ENCODE results near the gene WDFY4.

The WDFY4 gene

GRCh38 chr10:48704156-48704555 is 19.5 kb downstream of the WDFY4 start:
- TF ChIP-seq YY1 (IDR thresholded peaks at IDR 0.05; ENCODE audit: low read depth), result no peak
- TF ChIP-seq RAD21 (IDR thresholded peaks at IDR 0.05; ENCODE audit: low read depth), result no peak
- no peak for TF ChIP-seq TAF1 (IDR thresholded peaks at IDR 0.05; ENCODE audit: low read depth)
- no peak for TF ChIP-seq CREB1 (IDR thresholded peaks at IDR 0.05; ENCODE audit: low read depth)
- no peak for TF ChIP-seq TEAD4 (IDR thresholded peaks at IDR 0.05)
- no peak for TF ChIP-seq EP300 (IDR thresholded peaks at IDR 0.05; ENCODE audit: borderline replicate concordance)
- TF ChIP-seq MAX (IDR thresholded peaks at IDR 0.05), result no peak
- TF ChIP-seq EGR1 (IDR thresholded peaks at IDR 0.05), result no peak
- no peak for TF ChIP-seq NFIC (IDR thresholded peaks at IDR 0.05)
- TF ChIP-seq FOXM1 (IDR thresholded peaks at IDR 0.05; ENCODE audit: borderline replicate concordance, low read depth), result no peak
- no peak for TF ChIP-seq USF1 (IDR thresholded peaks at IDR 0.05)
- TF ChIP-seq TCF12 (IDR thresholded peaks at IDR 0.05; ENCODE audit: low read depth), result no peak
- no peak for TF ChIP-seq REST (IDR thresholded peaks at IDR 0.05; ENCODE audit: low read depth)
- no peak for TF ChIP-seq CEBPB (IDR thresholded peaks at IDR 0.05)
- TF ChIP-seq ZBTB7A (IDR thresholded peaks at IDR 0.05; ENCODE audit: low read depth), result no peak

- TF ChIP-seq EGR1 (IDR thresholded peaks at IDR 0.05) (no peak), RAD21 (IDR thresholded peaks at IDR 0.05; ENCODE audit: low read depth) (no peak), TCF12 (IDR thresholded peaks at IDR 0.05; ENCODE audit: low read depth) (no peak), YY1 (IDR thresholded peaks at IDR 0.05; ENCODE audit: low read depth) (no peak), FOXM1 (IDR thresholded peaks at IDR 0.05; ENCODE audit: borderline replicate concordance, low read depth) (no peak)
Observed at GRCh38 chr10:48705401-48705938, 20.8 kb downstream of the WDFY4 start.

GRCh38 chr10:48707472-48707871 is 22.8 kb downstream of the WDFY4 start:
- no peak for TF ChIP-seq EP300 (IDR thresholded peaks at IDR 0.05; ENCODE audit: borderline replicate concordance)
- TF ChIP-seq CREB1 (IDR thresholded peaks at IDR 0.05; ENCODE audit: low read depth), result no peak
- TF ChIP-seq TCF12 (IDR thresholded peaks at IDR 0.05; ENCODE audit: low read depth), result no peak
- no peak for TF ChIP-seq REST (IDR thresholded peaks at IDR 0.05; ENCODE audit: low read depth)
- TF ChIP-seq TEAD4 (IDR thresholded peaks at IDR 0.05), result no peak
- no peak for TF ChIP-seq ZBTB7A (IDR thresholded peaks at IDR 0.05; ENCODE audit: low read depth)
- TF ChIP-seq MAX (IDR thresholded peaks at IDR 0.05), result no peak
- TF ChIP-seq USF1 (IDR thresholded peaks at IDR 0.05), result no peak
- no peak for TF ChIP-seq RAD21 (IDR thresholded peaks at IDR 0.05; ENCODE audit: low read depth)
- no peak for TF ChIP-seq FOXM1 (IDR thresholded peaks at IDR 0.05; ENCODE audit: borderline replicate concordance, low read depth)
- no peak for TF ChIP-seq EGR1 (IDR thresholded peaks at IDR 0.05)

GRCh38 chr10:48708144-48708543 is 23.5 kb downstream of the WDFY4 start:
- TF ChIP-seq USF1 (IDR thresholded peaks at IDR 0.05) (peak; percentile 64), TCF12 (IDR thresholded peaks at IDR 0.05; ENCODE audit: low read depth) (no peak)

GRCh38 chr10:48710647-48711275 is 26.1 kb downstream of the WDFY4 start:
- no peak for TF ChIP-seq TAF1 (IDR thresholded peaks at IDR 0.05; ENCODE audit: low read depth)
- no peak for TF ChIP-seq TCF12 (IDR thresholded peaks at IDR 0.05; ENCODE audit: low read depth)
- no peak for TF ChIP-seq EP300 (IDR thresholded peaks at IDR 0.05; ENCODE audit: borderline replicate concordance)
- no peak for TF ChIP-seq YY1 (IDR thresholded peaks at IDR 0.05; ENCODE audit: low read depth)
- no peak for TF ChIP-seq RAD21 (IDR thresholded peaks at IDR 0.05; ENCODE audit: low read depth)
- TF ChIP-seq CREB1 (IDR thresholded peaks at IDR 0.05; ENCODE audit: low read depth), result no peak
- TF ChIP-seq ZBTB7A (IDR thresholded peaks at IDR 0.05; ENCODE audit: low read depth), result no peak

- TF ChIP-seq CREB1 (IDR thresholded peaks at IDR 0.05; ENCODE audit: low read depth) (no peak), EGR1 (IDR thresholded peaks at IDR 0.05) (no peak), TEAD4 (IDR thresholded peaks at IDR 0.05) (no peak), NFIC (IDR thresholded peaks at IDR 0.05) (no peak), EP300 (IDR thresholded peaks at IDR 0.05; ENCODE audit: borderline replicate concordance) (no peak), MAX (IDR thresholded peaks at IDR 0.05) (no peak), REST (IDR thresholded peaks at IDR 0.05; ENCODE audit: low read depth) (no peak), YY1 (IDR thresholded peaks at IDR 0.05; ENCODE audit: low read depth) (no peak), TCF12 (IDR thresholded peaks at IDR 0.05; ENCODE audit: low read depth) (no peak), ZBTB7A (IDR thresholded peaks at IDR 0.05; ENCODE audit: low read depth) (no peak), RAD21 (IDR thresholded peaks at IDR 0.05; ENCODE audit: low read depth) (no peak), TAF1 (IDR thresholded peaks at IDR 0.05; ENCODE audit: low read depth) (no peak), FOXM1 (IDR thresholded peaks at IDR 0.05; ENCODE audit: borderline replicate concordance, low read depth) (no peak), CEBPB (IDR thresholded peaks at IDR 0.05) (no peak), USF1 (IDR thresholded peaks at IDR 0.05) (no peak)
Observed at GRCh38 chr10:48711830-48712229, 27.2 kb downstream of the WDFY4 start.

All from Ishikawa (cell line).